ENCODE measurements around the gene GRIK3. TPM values are rescaled to one million over a fixed set of nuclear protein-coding genes. Genes with fewer than 3 reads are reported as not detected.

The GRIK3 gene
- total and polyA plus RNA-seq, 2 of the 8 experiments (the other 6 are each of a cell fraction or from before 2014, with no cell fraction given): 2.1 to 3.4 TPM

- no peaks in the 10 kb centered on the region for H4K20me1 ChIP-seq (replicated peaks in 1 of 2; ENCODE audit: control insufficient read depth in 1 of 2, insufficient read depth in 2 of 2, low read length in 2 of 2)
- H4K5ac ChIP-seq (ENCODE audit: insufficient read length, low read depth, low read length): no peak overlapping the region
- no peaks in the 10 kb centered on the region for H3K79me1 ChIP-seq (ENCODE audit: low read depth, low read length)
- H3K9ac ChIP-seq (replicated peaks in 1 of 4; ENCODE audit: extremely low read depth in 1 of 4, low read depth in 3 of 4, low read length in 3 of 4): no peak overlapping the region
- H2BK5ac ChIP-seq (ENCODE audit: low read depth, low read length): no peak overlapping the region
- H2AFZ ChIP-seq (ENCODE audit: low read length): no peak overlapping the region
- H3K36me3 ChIP-seq (ENCODE audit: control insufficient read depth in 2 of 4, insufficient read depth in 4 of 4, low read length in 3 of 4): no peaks in the 10 kb centered on the region
- no peak overlapping the region for H3K27ac ChIP-seq (ENCODE audit: low read depth, low read length)
- no peak overlapping the region for H3K56ac ChIP-seq (replicated peaks; ENCODE audit: insufficient read length, low read depth, low read length)
- no peak overlapping the region for H2BK120ac ChIP-seq (replicated peaks; ENCODE audit: low read depth, low read length)
- no peaks in the 10 kb centered on the region for H3K79me2 ChIP-seq (ENCODE audit: control insufficient read depth in 1 of 2, insufficient read depth in 2 of 2, low read length in 2 of 2)
- no peaks in the 10 kb centered on the region for H3K9me3 ChIP-seq (ENCODE audit: insufficient read depth in 2 of 2, low read depth in 1 of 2, low read length in 1 of 2)
- H2BK20ac ChIP-seq (ENCODE audit: low read length): no peak overlapping the region
- H3K18ac ChIP-seq (ENCODE audit: extremely low read depth, low read length): no peak overlapping the region
- whole genome bisulfite sequencing, 2 experiments (ENCODE audit: extremely low coverage in 1 of 2, insufficient coverage in 1 of 2, insufficient read length in 1 of 2, insufficient replicate concordance in 2 of 2, low coverage in 1 of 2, low lambda C conversion rate in 2 of 2, missing lambda C conversion rate in 1 of 2): 85% methylated on average over 10 of the region's 10 CpGs; no CpG with 5 or more reads in 1 of the 2 experiments
- no peak overlapping the region for H2BK12ac ChIP-seq (ENCODE audit: low read depth, low read length)
- H4K8ac ChIP-seq (ENCODE audit: extremely low read depth, insufficient read depth, low read length): no peak overlapping the region
- H3K4me2 ChIP-seq (ENCODE audit: insufficient read depth in 1 of 2, low read depth in 2 of 2, low read length in 2 of 2): no peak overlapping the region
- no peak overlapping the region for H2AK5ac ChIP-seq (ENCODE audit: low read depth, low read length)
- no peak overlapping the region for H3K4me3 ChIP-seq (ENCODE audit: extremely low read depth in 1 of 4, insufficient read depth in 2 of 4, low read depth in 3 of 4, low read length in 4 of 4)
- H3K4ac ChIP-seq (replicated peaks; ENCODE audit: insufficient read length, low read depth, low read length): no peak overlapping the region
- H4K91ac ChIP-seq (replicated peaks; ENCODE audit: insufficient read length, low read length): no peak overlapping the region
- DNase-seq (ENCODE audit: low read depth in 1 of 2, low spot score in 2 of 2) (no peak), FAIRE-seq (no peak)
- peak overlapping the region; percentile 94; the same call in 1 of the 2 replicates for H2BK15ac ChIP-seq (ENCODE audit: low read length)
- H3K27me3 ChIP-seq (replicated peaks in 1 of 4; ENCODE audit: control insufficient read depth in 3 of 4, extremely low read depth in 1 of 4, insufficient read depth in 3 of 4, low read length in 3 of 4): no peaks in the 10 kb centered on the region; a peak in 2 of 7 replicates
- ChIA-PET POLR2A (ENCODE audit: partially characterized antibody) (interaction anchor here (0.7 to 2.1 kb wide), 2 partner anchors 12 to 17 kb away, joined by 3 to 4 read pairs; no protein-coding TSS in a partner anchor), CTCF (ENCODE audit: partially characterized antibody) (interaction anchor here (0.6 to 5.2 kb wide), 6 partner anchors 15 to 222 kb away, joined by 3 to 20 read pairs (median 3); no protein-coding TSS in a partner anchor)
- no peak overlapping the region for H3K23ac ChIP-seq (ENCODE audit: insufficient read length)
- H3K4me1 ChIP-seq (replicated peaks in 1 of 4; ENCODE audit: control insufficient read depth in 3 of 4, insufficient read depth in 4 of 4, low read length in 3 of 4): peaks cover 5 to 12% (median 11%) of the 10 kb centered on the region in 4 experiments
- H3K23me2 ChIP-seq (ENCODE audit: low read depth, low read length): no peaks in the 10 kb centered on the region; the same call in 1 of the 2 replicates
- no peak overlapping the region for H3K14ac ChIP-seq (ENCODE audit: insufficient read length)
- TF ChIP-seq MAFK (IDR thresholded peaks at IDR 0.05; ENCODE audit: low read depth, low read length): no peak
- TF ChIP-seq KDM1A (IDR thresholded peaks at IDR 0.05; ENCODE audit: borderline replicate concordance, low read length): no peak
- no peak for TF ChIP-seq TEAD4 (IDR thresholded peaks at IDR 0.05; ENCODE audit: low read depth, low read length)
- TF ChIP-seq NANOG (IDR thresholded peaks at IDR 0.05; ENCODE audit: insufficient read depth, low read depth, low read length, poor library complexity, severe bottlenecking): no peak
- no peak for TF ChIP-seq JUND (IDR thresholded peaks at IDR 0.05; ENCODE audit: low read length)
- no peak for TF ChIP-seq GTF2F1 (IDR thresholded peaks at IDR 0.05; ENCODE audit: borderline replicate concordance, low read depth, low read length)
- no peak for TF ChIP-seq BCL11A (IDR thresholded peaks at IDR 0.05; ENCODE audit: low read depth in 2 of 2, low read length in 2 of 2)
- TF ChIP-seq SUZ12 (IDR thresholded peaks at IDR 0.05; ENCODE audit: low read length): no peak
- TF ChIP-seq E2F6 (IDR thresholded peaks at IDR 0.05): no peak
- TF ChIP-seq ASH2L (IDR thresholded peaks at IDR 0.05; ENCODE audit: low read length): no peak
- no peak for TF ChIP-seq FOSL1 (IDR thresholded peaks at IDR 0.05; ENCODE audit: insufficient read depth, low read depth, low read length)
- TF ChIP-seq SIX5 (IDR thresholded peaks at IDR 0.05; ENCODE audit: low read depth, low read length): no peak
Observed at GRCh38 chr1:36776948-36777831, 257.1 kb downstream of the GRIK3 start.
